ENCODE measurements around the gene FAM210B.

DNA sequence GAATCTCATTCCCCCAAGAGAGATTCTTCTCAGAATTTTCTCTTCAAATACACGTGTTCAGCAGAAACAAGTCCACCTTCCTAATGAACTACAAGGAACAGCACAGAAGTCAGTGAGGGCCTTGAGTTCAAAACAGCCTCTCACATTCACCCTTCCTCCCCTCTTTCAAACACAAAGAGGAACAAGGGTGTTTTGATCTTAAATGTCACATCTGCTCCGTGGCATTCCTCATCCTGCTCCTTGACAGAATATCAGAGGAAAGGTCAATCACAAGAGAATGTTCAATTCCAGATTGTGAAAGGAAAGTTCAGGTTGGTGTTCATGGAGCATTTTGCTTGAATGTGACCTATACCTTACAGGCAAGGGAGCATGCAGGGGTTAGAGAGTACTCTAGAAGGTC, 35.6 kb upstream of the FAM210B start:
- TF ChIP-seq CTCF (IDR thresholded peaks at IDR 0.05 in 8 of 11, conservative IDR thresholded peaks at IDR 0.05 in 3 of 11): no peak
- TF ChIP-seq POLR2A (IDR thresholded peaks at IDR 0.05): no peak
